ENCODE results near the gene IFRD2. TPM values are rescaled to one million over a fixed set of nuclear protein-coding genes. Genes with fewer than 3 reads are reported as not detected.
"Not testable (repeated sequence)": the region's sequence is repeated elsewhere in the genome, so short reads cannot be mapped to it uniquely, and the experiment has no call there.

IFRD2 gene
- total RNA-seq, 1 donor from 2014 or later = 38.2 TPM

GRCh38 chr3:50263478-50264382, 28.5 kb downstream of the IFRD2 start:
- Mint-ChIP-seq H3K27me3 (ENCODE audit: unreplicated experiment) (peaks cover 15% of the 10 kb centered on the region), H3K36me3 (ENCODE audit: unreplicated experiment) (no peaks in the 10 kb centered on the region), H3K9me3 (ENCODE audit: unreplicated experiment) (peaks cover 12% of the 10 kb centered on the region), H3K4me1 (ENCODE audit: low read depth, unreplicated experiment) (peaks cover 9% of the 10 kb centered on the region), H3K4me3 (ENCODE audit: unreplicated experiment) (no peak overlapping the region), H3K27ac (ENCODE audit: unreplicated experiment) (no peak overlapping the region)
- no peak for TF ChIP-seq CTCF (IDR thresholded peaks at IDR 0.05; ENCODE audit: partially characterized antibody, unreplicated experiment)
- no peak for DNase-seq

GRCh38 chr3:50262778-50263177, 29.5 kb downstream of the IFRD2 start:
- Mint-ChIP-seq H3K27ac (ENCODE audit: unreplicated experiment) (no peak overlapping the region), H3K4me1 (ENCODE audit: low read depth, unreplicated experiment) (peaks cover 8% of the 10 kb centered on the region), H3K36me3 (ENCODE audit: unreplicated experiment) (no peaks in the 10 kb centered on the region), H3K9me3 (ENCODE audit: unreplicated experiment) (peaks cover 14% of the 10 kb centered on the region), H3K4me3 (ENCODE audit: unreplicated experiment) (no peak overlapping the region), H3K27me3 (ENCODE audit: unreplicated experiment) (peaks cover 15% of the 10 kb centered on the region)
- no peak for DNase-seq
- TF ChIP-seq CTCF (IDR thresholded peaks at IDR 0.05; ENCODE audit: partially characterized antibody, unreplicated experiment) = no peak

GRCh38 chr3:50262200-50262599, 30.0 kb downstream of the IFRD2 start:
- not testable (repeated sequence) for H3K27ac Mint-ChIP-seq (ENCODE audit: unreplicated experiment)

GRCh38 chr3:50261505-50261904, 30.7 kb downstream of the IFRD2 start:
- H3K36me3 Mint-ChIP-seq (ENCODE audit: unreplicated experiment) = no peaks in the 10 kb centered on the region
- peaks cover 20% of the 10 kb centered on the region for H3K27me3 Mint-ChIP-seq (ENCODE audit: unreplicated experiment)
- DNase-seq = no peak
- H3K4me3 Mint-ChIP-seq (ENCODE audit: unreplicated experiment) = peak overlapping the region; percentile 57
- peak overlapping the region; percentile 88 for H3K27ac Mint-ChIP-seq (ENCODE audit: unreplicated experiment)
- H3K4me1 Mint-ChIP-seq (ENCODE audit: low read depth, unreplicated experiment) = peaks cover 13% of the 10 kb centered on the region
- TF ChIP-seq CTCF (IDR thresholded peaks at IDR 0.05; ENCODE audit: partially characterized antibody, unreplicated experiment) = no peak
- peaks cover 15% of the 10 kb centered on the region for H3K9me3 Mint-ChIP-seq (ENCODE audit: unreplicated experiment)

More at GRCh38 chr3:50262200-50262599, 30.0 kb downstream of the IFRD2 start:
- not testable (repeated sequence) for H3K36me3 Mint-ChIP-seq (ENCODE audit: unreplicated experiment); H3K4me3 Mint-ChIP-seq (ENCODE audit: unreplicated experiment); DNase-seq
- H3K27me3 Mint-ChIP-seq (ENCODE audit: unreplicated experiment) = peaks cover 18% of the 10 kb centered on the region
- peaks cover 10% of the 10 kb centered on the region for H3K4me1 Mint-ChIP-seq (ENCODE audit: low read depth, unreplicated experiment)
- H3K9me3 Mint-ChIP-seq (ENCODE audit: unreplicated experiment) = peaks cover 14% of the 10 kb centered on the region

- DNase-seq = no peak
- Mint-ChIP-seq H3K36me3 (ENCODE audit: unreplicated experiment) (no peaks in the 10 kb centered on the region), H3K4me1 (ENCODE audit: low read depth, unreplicated experiment) (peaks cover 13% of the 10 kb centered on the region), H3K27ac (ENCODE audit: unreplicated experiment) (peak overlapping the region; percentile 88), H3K27me3 (ENCODE audit: unreplicated experiment) (peaks cover 20% of the 10 kb centered on the region), H3K4me3 (ENCODE audit: unreplicated experiment) (peak overlapping the region; percentile 57), H3K9me3 (ENCODE audit: unreplicated experiment) (peaks cover 14% of the 10 kb centered on the region)
- TF ChIP-seq CTCF (IDR thresholded peaks at IDR 0.05; ENCODE audit: partially characterized antibody, unreplicated experiment) = no peak
Observed at GRCh38 chr3:50260942-50261441, 31.2 kb downstream of the IFRD2 start.
